Measurements from ENCODE around the gene MAGI1.

MAGI1 gene

GRCh38 chr3:65837604-65838003, 201.1 kb downstream of the MAGI1 start:
- no peak for TF ChIP-seq CTCF (IDR thresholded peaks at IDR 0.05; ENCODE audit: control extremely low read depth, extremely low read depth, low read depth, missing control alignments)
- ChIA-PET POLR2A (no interaction called here), CTCF (interaction anchor here (1.2 kb wide), 1 partner anchor 13 kb away, joined by 3 read pairs; no protein-coding TSS in a partner anchor)
- DNase-seq (ENCODE audit: extremely low spot score) = no peak

DNA sequence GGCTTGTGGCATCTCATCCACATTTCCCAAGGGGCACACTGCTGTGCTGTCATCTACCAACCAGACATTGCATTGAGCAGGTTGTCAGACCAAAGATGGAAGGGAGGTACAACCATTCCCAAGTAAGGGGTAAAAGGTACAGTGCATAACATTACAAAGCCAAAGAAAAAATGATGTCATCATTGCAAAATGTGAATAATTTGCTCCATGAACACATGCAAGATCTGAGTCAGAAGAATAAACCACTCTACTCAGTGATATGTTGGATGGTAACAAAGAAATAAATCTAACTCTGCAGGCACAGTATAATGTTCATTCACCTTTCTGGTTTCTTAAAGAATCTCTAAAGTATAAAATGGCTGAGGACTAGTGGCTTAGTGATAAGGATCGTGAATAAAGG, 202.7 kb downstream of the MAGI1 start:
- TF ChIP-seq CTCF (IDR thresholded peaks at IDR 0.05; ENCODE audit: control extremely low read depth, extremely low read depth, low read depth, missing control alignments) = no peak
- no peak for DNase-seq (ENCODE audit: extremely low spot score)
- ChIA-PET CTCF (interaction anchor here (1.5 kb wide), 1 partner anchor 10 kb away, joined by 3 read pairs; no protein-coding TSS in a partner anchor), POLR2A (no interaction called here)

DNA sequence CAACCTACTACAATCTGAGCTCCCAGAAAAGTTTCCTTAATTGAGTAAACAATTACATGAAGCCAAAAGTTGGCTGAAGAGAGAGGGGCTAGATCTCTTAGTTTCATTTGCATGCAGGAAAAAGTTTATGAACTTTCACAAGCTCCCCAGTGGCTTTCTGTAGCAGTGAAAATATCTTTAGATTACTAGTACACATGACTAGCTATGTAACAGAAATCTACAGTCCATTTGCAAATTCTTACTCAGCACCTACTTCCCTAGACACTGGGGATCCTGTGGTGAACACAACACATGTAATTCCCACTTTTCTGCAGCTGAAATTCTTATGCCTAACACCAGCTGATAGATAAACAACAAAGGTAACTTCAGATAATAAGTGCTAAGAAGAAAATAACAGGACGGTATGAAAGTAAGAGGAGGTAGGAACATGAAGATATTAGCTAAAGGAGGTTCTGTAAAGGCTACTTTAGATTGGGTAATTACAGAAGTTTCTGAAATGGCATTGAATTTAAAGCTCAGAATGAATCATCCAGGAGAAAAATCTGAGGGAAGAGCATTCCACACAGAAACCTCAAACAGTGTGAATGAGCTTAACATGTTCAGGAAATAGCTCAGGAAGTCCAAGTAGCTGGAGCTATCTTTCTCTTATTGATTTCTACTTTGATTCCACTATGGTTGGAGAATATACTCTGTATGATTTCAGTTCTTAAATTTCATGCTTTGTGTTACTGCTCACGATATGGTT, 204.8 kb downstream of the MAGI1 start:
- no peak for TF ChIP-seq CTCF (IDR thresholded peaks at IDR 0.05; ENCODE audit: control extremely low read depth, extremely low read depth, low read depth, missing control alignments)
- CTCF ChIA-PET = interaction anchor here (0.8 to 1.9 kb wide), 10 partner anchors 9 to 167 kb away, joined by 3 to 13 read pairs (median 3); no protein-coding TSS in a partner anchor
- DNase-seq (ENCODE audit: extremely low spot score) = no peak
- POLR2A ChIA-PET = no interaction called here

- CTCF ChIA-PET = interaction anchor here (0.6 to 1.8 kb wide), 8 partner anchors 9 to 202 kb away, joined by 3 to 6 read pairs (median 4); no protein-coding TSS in a partner anchor
- DNase-seq (ENCODE audit: extremely low spot score) = no peak
- no peak for TF ChIP-seq CTCF (IDR thresholded peaks at IDR 0.05; ENCODE audit: control extremely low read depth, extremely low read depth, low read depth, missing control alignments)
- POLR2A ChIA-PET = no interaction called here
Observed at GRCh38 chr3:65831733-65832425, 206.8 kb downstream of the MAGI1 start.

DNA sequence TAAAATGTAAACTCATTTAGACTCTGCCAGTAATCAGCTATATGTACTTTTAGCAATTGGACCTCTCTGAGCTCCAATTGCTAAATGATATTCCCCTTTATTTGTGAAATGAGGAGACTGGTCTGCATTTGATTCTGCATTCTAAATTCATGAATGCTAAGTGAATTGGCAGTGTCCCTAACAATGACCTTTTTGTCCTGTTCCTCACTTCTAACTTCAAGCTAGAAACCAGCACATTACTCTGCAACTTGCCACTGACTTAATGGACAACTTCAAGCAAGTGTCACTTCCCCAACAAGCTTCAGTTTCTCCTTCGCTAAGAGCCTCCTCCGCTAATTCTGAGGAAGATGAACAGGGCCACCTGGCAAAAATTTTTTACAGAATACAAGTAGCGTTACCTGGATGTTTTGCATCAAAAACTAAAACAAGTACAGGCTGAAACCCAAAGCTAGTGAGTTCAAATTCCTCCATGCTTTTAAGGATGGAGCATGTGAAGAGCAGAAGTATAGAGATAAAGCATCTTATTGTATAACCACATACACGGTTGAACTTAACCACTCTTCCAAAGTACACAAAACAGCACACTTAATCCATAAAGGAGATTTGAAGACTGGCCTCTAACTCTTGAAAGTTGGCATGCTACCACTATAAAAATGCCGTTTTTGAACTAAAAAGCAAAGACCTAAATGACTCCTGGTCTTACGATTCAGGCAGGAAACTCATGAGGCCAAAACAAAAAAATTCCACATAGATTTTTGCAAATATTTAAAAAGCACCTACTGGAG, 207.6 kb downstream of the MAGI1 start:
- no peak for DNase-seq (ENCODE audit: extremely low spot score)
- CTCF ChIA-PET = interaction anchor here (1.0 to 1.8 kb wide), 5 partner anchors 10 to 39 kb away, joined by 3 to 4 read pairs (median 4); no protein-coding TSS in a partner anchor
- POLR2A ChIA-PET = no interaction called here
- TF ChIP-seq CTCF (IDR thresholded peaks at IDR 0.05; ENCODE audit: control extremely low read depth, extremely low read depth, low read depth, missing control alignments) = no peak

- CTCF ChIA-PET = interaction anchor here (0.9 to 1.1 kb wide), 3 partner anchors 9 to 41 kb away, joined by 3 read pairs; no protein-coding TSS in a partner anchor
- no peak for DNase-seq (ENCODE audit: extremely low spot score)
Observed at GRCh38 chr3:65829228-65829627, 209.5 kb downstream of the MAGI1 start.

More at GRCh38 chr3:65829228-65829627, 209.5 kb downstream of the MAGI1 start:
- POLR2A ChIA-PET = no interaction called here
- TF ChIP-seq CTCF (IDR thresholded peaks at IDR 0.05; ENCODE audit: control extremely low read depth, extremely low read depth, low read depth, missing control alignments) = no peak

All from GM10248 (cell line).